K562 (cell line): ENCODE measurements around the gene TULP3. TPM values are rescaled to one million over a fixed set of nuclear protein-coding genes. Genes with fewer than 3 reads are reported as not detected.
A peak's percentile ranks its signal among the peaks of the same experiment; 100 is the strongest.

Experiments used
- ATAC-seq: fragments of 200-7000 bp; cut with Tn5 transposase; 3 replicates; pipeline ENCODE4 v1.9.1; 2020; ENCODE audit warnings: moderate library complexity
- BruUV-seq: library from RNA; stranded (reverse); fragments of 400-500 nt; replicated peaks from 2 replicates; lab custom pipeline; 2021; lab: Mats Ljungman, UMichigan
- CTCF ChIA-PET: fragments of 300-600 bp; formaldehyde crosslinking; extraction: SDS; loops from one replicate; lab custom pipeline; 2021; ENCODE audit warnings: low intra/inter-chr PET ratio; lab: Yijun Ruan, JAX
- POLR2A ChIA-PET: fragments of 300-600, 350-650 bp; sonication (Branson Sonifier 250); formaldehyde crosslinking; extraction: SDS; loops from one replicate; lab custom pipeline; 2021; ENCODE audit warnings: antibody characterized with exemption, inconsistent platforms; lab: Yijun Ruan, JAX
- DNase-seq, 4 experiments: peaks; one replicate each; pipeline versions ENCODE4 v3.0.0 to v3.0.0-alpha.2; 2011 to 2018; ENCODE audit warnings: low spot score in 3 of 4, mixed read lengths in 3 of 4; ENCODE audit errors: extremely low read depth in 1 of 4
- FAIRE-seq: peaks from 2 replicates; lab custom pipeline; 2011; peaks lifted over from hg19 to GRCh38; lab: Jason Lieb, UNC
- H2AFZ ChIP-seq: 2 replicates; pipeline ENCODE4 v1.6.0; 2011; ENCODE audit warnings: low read depth, low read length, control low read depth, inconsistent platforms
- H3K27ac ChIP-seq: fragments of 200-600 bp; 3 replicates; pipeline ENCODE4 v1.8.0; 2011; ENCODE audit warnings: low read depth, mild to moderate bottlenecking, control low read depth, inconsistent platforms, low read length, moderate library complexity, mixed read lengths; ENCODE audit errors: extremely low read depth
- H3K27me3 ChIP-seq, 2 experiments: fragments of 300-600 bp in 1 of 2; 2 replicates in 1 of 2; 3 replicates in 1 of 2; pipeline versions ENCODE4 v1.6.0 to v1.8.0; 2011; ENCODE audit warnings: inconsistent platforms in 2 of 2, low read length in 2 of 2, mild to moderate bottlenecking in 1 of 2, mixed read lengths in 1 of 2, moderate library complexity in 1 of 2; ENCODE audit not compliant: control insufficient read depth in 2 of 2, insufficient read depth in 2 of 2
- H3K36me3 ChIP-seq: fragments of 300-600 bp; 3 replicates; pipeline ENCODE4 v1.8.0; 2011; ENCODE audit warnings: mild to moderate bottlenecking, low read length, inconsistent platforms; ENCODE audit not compliant: control insufficient read depth, insufficient read depth
- H3K4me1 ChIP-seq, 2 experiments: fragments of 200-600 bp in 1 of 2; replicated peaks in 1 of 2; 2 replicates in 1 of 2; 3 replicates in 1 of 2; pipeline versions ENCODE4 v1.5.1 to v1.8.0; 2011; ENCODE audit warnings: inconsistent platforms in 2 of 2, low read length in 2 of 2, mild to moderate bottlenecking in 1 of 2, mixed read lengths in 1 of 2, moderate library complexity in 1 of 2; ENCODE audit not compliant: control insufficient read depth in 2 of 2, insufficient read depth in 2 of 2
- H3K4me2 ChIP-seq: 2 replicates; pipeline ENCODE4 v1.6.1; 2011; ENCODE audit warnings: low read length, control low read depth, inconsistent platforms, mixed read lengths; ENCODE audit not compliant: insufficient read depth
- H3K4me3 ChIP-seq: fragments of 200-600 bp; sonication (generic), shearing (Covaris generic); 2 replicates; pipeline ENCODE4 v1.5.1; 2016; ENCODE audit warnings: control low read depth, inconsistent platforms
- H3K79me2 ChIP-seq: fragments of 200-600 bp; 3 replicates; pipeline ENCODE4 v1.8.0; 2011; ENCODE audit warnings: low read length, inconsistent platforms; ENCODE audit not compliant: control insufficient read depth, insufficient read depth
- H3K9ac ChIP-seq, 2 experiments: 2 replicates each; pipeline versions ENCODE4 v1.6.0 to v1.6.1; 2011; ENCODE audit warnings: low read depth in 2 of 2, low read length in 2 of 2, control low read depth in 1 of 2, inconsistent platforms in 1 of 2, mild to moderate bottlenecking in 1 of 2, mixed read lengths in 1 of 2; ENCODE audit not compliant: insufficient read depth in 1 of 2
- H3K9me1 ChIP-seq: one replicate; pipeline ENCODE4 v1.6.0; 2011; ENCODE audit warnings: inconsistent platforms, mild to moderate bottlenecking, low read length, moderate library complexity; ENCODE audit not compliant: control insufficient read depth, insufficient read depth
- H3K9me3 ChIP-seq: replicated peaks from 2 replicates; pipeline ENCODE4 v1.5.1; 2011; ENCODE audit warnings: low read depth, low read length, inconsistent platforms; ENCODE audit not compliant: control insufficient read depth, insufficient read depth
- H4K20me1 ChIP-seq: replicated peaks from 2 replicates; pipeline ENCODE4 v1.6.1; 2011; ENCODE audit warnings: low read length, inconsistent platforms, mixed read lengths; ENCODE audit not compliant: control insufficient read depth, insufficient read depth
- CHD2 ChIP-seq: IDR thresholded peaks from 2 replicates; pipeline ENCODE4 v1.6.1; 2011; ENCODE audit warnings: low read depth, low read length
- FUS ChIP-seq: fragments of 200-400 bp; formaldehyde crosslinking; optimal IDR thresholded peaks from 2 replicates; pipeline ENCODE3; 2017; ENCODE audit warnings: low read depth, low read length
- GATAD2B ChIP-seq: fragments of 450-650 bp; IDR thresholded peaks from 2 replicates; pipeline ENCODE4 v1.6.1; 2017; ENCODE audit warnings: mild to moderate bottlenecking, borderline replicate concordance
- KAT7 ChIP-seq: sonication (generic); formaldehyde crosslinking; IDR thresholded peaks from 2 replicates; pipeline ENCODE4 v1.8.0; 2022; ENCODE audit warnings: missing genetic modification reagents, mild to moderate bottlenecking, borderline replicate concordance
- KAT8 ChIP-seq: fragments of 450-650 bp; IDR thresholded peaks from 2 replicates; pipeline ENCODE4 v1.6.1; 2016; ENCODE audit warnings: low read depth, mild to moderate bottlenecking
- NRF1 ChIP-seq, 2 experiments: fragments of 450-650 bp; IDR thresholded peaks in 1 of 2; conservative IDR thresholded peaks in 1 of 2; 2 replicates each; pipeline ENCODE4 v1.6.1; 2014; ENCODE audit warnings: mild to moderate bottlenecking in 2 of 2
- PHF8 ChIP-seq: fragments of 200-600 bp; sonication (generic); IDR thresholded peaks from 2 replicates; pipeline ENCODE4 v1.6.1; 2012; ENCODE audit warnings: mixed run types, mild to moderate bottlenecking, inconsistent platforms, low read length, moderate library complexity, borderline replicate concordance
- ZNF239 ChIP-seq: fragments of 250-450 bp; sonication (Bioruptor Pico); IDR thresholded peaks from 2 replicates; pipeline ENCODE4 v1.4.0; 2020; ENCODE audit warnings: mild to moderate bottlenecking
- WGBS: fragments of 100-300 bp; shearing (Covaris generic); methylation state at CpG from one replicate; pipeline ENCODE4 v1.1.6; 2016; ENCODE audit warnings: low coverage, mixed read lengths; ENCODE audit not compliant: insufficient coverage; ENCODE audit errors: missing lambda C conversion rate; 5-methylcytosine and 5-hydroxymethylcytosine counted together
- in situ Hi-C: fragments of 300-500 bp; cut with MboI; formaldehyde crosslinking; loops from 4 replicates; pipeline ENCODE4 v1.15.0; 2018; ENCODE audit warnings: inconsistent platforms, mixed read lengths
- intact Hi-C: fragments of 100-400 bp; cut with micrococcal nuclease; formaldehyde crosslinking; loops from 2 replicates; pipeline ENCODE4 v1.14.2; 2022
- polyA plus RNA-seq, 8 experiments: library from polyadenylated mRNA; depleted of rRNA in 4 of 8; stranded (reverse) in 5 of 8; unstranded in 3 of 8; fragments of >200 nt; fragmentation: Nextera tagmentation in 2 of 8; fragmentation: Illumina TruSeq in 1 of 8; extraction: Ambion mirVana in 2 of 8; extraction: Trizol in 1 of 8; gene quantifications; 2 replicates each; pipeline versions ENCODE4 v1.2.1 to v1.2.3, GENCODE V29; 2011 to 2014; ENCODE audit warnings: inconsistent platforms in 1 of 8, missing spikeins in 1 of 8
- total RNA-seq, 7 experiments: library from RNA; depleted of rRNA in 6 of 7; stranded (reverse); fragments of >200 nt in 6 of 7; fragmentation: Illumina TruSeq in 2 of 7; extraction: Trizol in 2 of 7; gene quantifications; 2 replicates each; pipeline versions ENCODE4 v1.2.1 to v1.2.3, GENCODE V29; 2011 to 2021; ENCODE audit warnings: low replicate concordance in 1 of 7
- TF ChIP-seq, protein P1 (sequence below): fragments of 450-650 bp; formaldehyde crosslinking; IDR thresholded peaks from 2 replicates; pipeline ENCODE4 v1.4.0; 2022; ENCODE audit warnings: mild to moderate bottlenecking, moderate library complexity
- TF ChIP-seq, protein P2 (sequence below): fragments of 450-650 bp; IDR thresholded peaks from 2 replicates; pipeline ENCODE4 v1.6.1; 2016; ENCODE audit warnings: mild to moderate bottlenecking, moderate library complexity

Gene TULP3
- total and polyA plus RNA-seq, 9 of the 15 experiments (the other 6 are each of a cell fraction or from before 2014, with no cell fraction given), result 3.6 to 13.3 (median 7.3) TPM

DNA sequence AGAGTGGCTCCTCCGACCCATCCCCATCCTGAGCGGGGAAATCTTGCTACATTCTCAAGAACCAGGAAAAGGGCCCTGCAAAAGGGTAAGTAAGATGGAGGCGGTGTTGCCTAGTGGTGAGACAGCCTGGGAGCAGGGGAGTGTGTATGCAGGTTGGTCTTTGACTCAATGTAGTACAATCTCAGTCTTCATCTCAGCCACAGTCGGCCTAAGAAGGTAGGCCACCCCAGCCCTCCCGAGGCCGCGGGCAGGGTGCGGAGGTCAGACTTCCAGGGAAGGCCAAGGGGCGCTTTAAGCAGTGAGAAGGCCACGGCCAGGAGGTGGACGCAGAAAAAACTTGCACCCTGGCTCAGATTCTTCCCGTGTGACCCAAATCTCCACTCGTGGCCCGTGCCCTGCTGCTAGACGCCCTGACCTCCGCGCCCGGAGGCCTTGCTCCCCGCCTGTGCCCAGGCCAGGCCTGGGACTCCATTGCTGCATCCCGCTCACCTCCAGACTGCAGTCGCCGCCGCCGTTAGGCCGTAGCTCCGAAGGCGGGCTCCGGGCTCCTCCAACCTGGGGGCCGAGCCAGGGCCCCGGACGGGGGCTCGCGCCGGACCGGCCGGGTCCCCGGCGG lies 14.2 kb upstream of the TULP3 start:
- peak; percentile 36 to 47 (median 40) for DNase-seq
- ChIA-PET CTCF (no interaction called here), POLR2A (interaction anchor here (0.6 to 0.9 kb wide), 5 partner anchors 12 to 22 kb away, joined by 3 to 6 read pairs (median 3); partner anchors contain the start of gene TULP3)
- H3K4me1 ChIP-seq, result peaks cover 7 to 12% of the 10 kb centered on the region in 2 experiments; a peak in 4 of 5 replicates
- no peaks in the 10 kb centered on the region for H3K27me3 ChIP-seq
- WGBS, result under 1% methylated on average over 32 of the region's 38 CpGs
- in situ Hi-C loops, result loop anchor here (10.0 kb wide), 1 partner anchor 158 kb away; no protein-coding TSS in a partner anchor
- intact Hi-C loops, result no loop called here
- peaks cover 27% of the 10 kb centered on the region; the same call in 2 of the 3 replicates for H3K36me3 ChIP-seq
- FAIRE-seq, result peak; percentile 19
- H3K9me3 ChIP-seq, result no peaks in the 10 kb centered on the region
- peak overlapping the region; percentile 85 for H3K27ac ChIP-seq
- H3K4me3 ChIP-seq, result peak overlapping the region; percentile 92
- peak; percentile 80 for ATAC-seq
- peak overlapping the region; percentile 86 for H3K4me2 ChIP-seq
- peak overlapping the region; percentile 83 to 99 for H3K9ac ChIP-seq
- no peaks in the 10 kb centered on the region for H4K20me1 ChIP-seq
- H3K9me1 ChIP-seq, result no peaks in the 10 kb centered on the region
- peaks cover 57% of the 10 kb centered on the region for H3K79me2 ChIP-seq
- H2AFZ ChIP-seq, result peak overlapping the region; percentile 82
- BruUV-seq, result no TSS peak
- TF ChIP-seq FUS (no peak), PHF8 (peak; percentile 58; the same call in 1 of the 2 replicates), KAT7 (0 out of 2 replicates have a peak, but pooled peaks have one; percentile 16), GATAD2B (no peak), CHD2 (no peak), NRF1 (conservative IDR thresholded peaks at IDR 0.05 in 1 of 2, IDR thresholded peaks at IDR 0.05 in 1 of 2) (no peak), KAT8 (no peak), ZNF239 (no peak)
- TF ChIP-seq, protein P1, sequence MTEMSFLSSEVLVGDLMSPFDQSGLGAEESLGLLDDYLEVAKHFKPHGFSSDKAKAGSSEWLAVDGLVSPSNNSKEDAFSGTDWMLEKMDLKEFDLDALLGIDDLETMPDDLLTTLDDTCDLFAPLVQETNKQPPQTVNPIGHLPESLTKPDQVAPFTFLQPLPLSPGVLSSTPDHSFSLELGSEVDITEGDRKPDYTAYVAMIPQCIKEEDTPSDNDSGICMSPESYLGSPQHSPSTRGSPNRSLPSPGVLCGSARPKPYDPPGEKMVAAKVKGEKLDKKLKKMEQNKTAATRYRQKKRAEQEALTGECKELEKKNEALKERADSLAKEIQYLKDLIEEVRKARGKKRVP (CRISPR knock-in tag), result no peak
- TF ChIP-seq, protein P2, sequence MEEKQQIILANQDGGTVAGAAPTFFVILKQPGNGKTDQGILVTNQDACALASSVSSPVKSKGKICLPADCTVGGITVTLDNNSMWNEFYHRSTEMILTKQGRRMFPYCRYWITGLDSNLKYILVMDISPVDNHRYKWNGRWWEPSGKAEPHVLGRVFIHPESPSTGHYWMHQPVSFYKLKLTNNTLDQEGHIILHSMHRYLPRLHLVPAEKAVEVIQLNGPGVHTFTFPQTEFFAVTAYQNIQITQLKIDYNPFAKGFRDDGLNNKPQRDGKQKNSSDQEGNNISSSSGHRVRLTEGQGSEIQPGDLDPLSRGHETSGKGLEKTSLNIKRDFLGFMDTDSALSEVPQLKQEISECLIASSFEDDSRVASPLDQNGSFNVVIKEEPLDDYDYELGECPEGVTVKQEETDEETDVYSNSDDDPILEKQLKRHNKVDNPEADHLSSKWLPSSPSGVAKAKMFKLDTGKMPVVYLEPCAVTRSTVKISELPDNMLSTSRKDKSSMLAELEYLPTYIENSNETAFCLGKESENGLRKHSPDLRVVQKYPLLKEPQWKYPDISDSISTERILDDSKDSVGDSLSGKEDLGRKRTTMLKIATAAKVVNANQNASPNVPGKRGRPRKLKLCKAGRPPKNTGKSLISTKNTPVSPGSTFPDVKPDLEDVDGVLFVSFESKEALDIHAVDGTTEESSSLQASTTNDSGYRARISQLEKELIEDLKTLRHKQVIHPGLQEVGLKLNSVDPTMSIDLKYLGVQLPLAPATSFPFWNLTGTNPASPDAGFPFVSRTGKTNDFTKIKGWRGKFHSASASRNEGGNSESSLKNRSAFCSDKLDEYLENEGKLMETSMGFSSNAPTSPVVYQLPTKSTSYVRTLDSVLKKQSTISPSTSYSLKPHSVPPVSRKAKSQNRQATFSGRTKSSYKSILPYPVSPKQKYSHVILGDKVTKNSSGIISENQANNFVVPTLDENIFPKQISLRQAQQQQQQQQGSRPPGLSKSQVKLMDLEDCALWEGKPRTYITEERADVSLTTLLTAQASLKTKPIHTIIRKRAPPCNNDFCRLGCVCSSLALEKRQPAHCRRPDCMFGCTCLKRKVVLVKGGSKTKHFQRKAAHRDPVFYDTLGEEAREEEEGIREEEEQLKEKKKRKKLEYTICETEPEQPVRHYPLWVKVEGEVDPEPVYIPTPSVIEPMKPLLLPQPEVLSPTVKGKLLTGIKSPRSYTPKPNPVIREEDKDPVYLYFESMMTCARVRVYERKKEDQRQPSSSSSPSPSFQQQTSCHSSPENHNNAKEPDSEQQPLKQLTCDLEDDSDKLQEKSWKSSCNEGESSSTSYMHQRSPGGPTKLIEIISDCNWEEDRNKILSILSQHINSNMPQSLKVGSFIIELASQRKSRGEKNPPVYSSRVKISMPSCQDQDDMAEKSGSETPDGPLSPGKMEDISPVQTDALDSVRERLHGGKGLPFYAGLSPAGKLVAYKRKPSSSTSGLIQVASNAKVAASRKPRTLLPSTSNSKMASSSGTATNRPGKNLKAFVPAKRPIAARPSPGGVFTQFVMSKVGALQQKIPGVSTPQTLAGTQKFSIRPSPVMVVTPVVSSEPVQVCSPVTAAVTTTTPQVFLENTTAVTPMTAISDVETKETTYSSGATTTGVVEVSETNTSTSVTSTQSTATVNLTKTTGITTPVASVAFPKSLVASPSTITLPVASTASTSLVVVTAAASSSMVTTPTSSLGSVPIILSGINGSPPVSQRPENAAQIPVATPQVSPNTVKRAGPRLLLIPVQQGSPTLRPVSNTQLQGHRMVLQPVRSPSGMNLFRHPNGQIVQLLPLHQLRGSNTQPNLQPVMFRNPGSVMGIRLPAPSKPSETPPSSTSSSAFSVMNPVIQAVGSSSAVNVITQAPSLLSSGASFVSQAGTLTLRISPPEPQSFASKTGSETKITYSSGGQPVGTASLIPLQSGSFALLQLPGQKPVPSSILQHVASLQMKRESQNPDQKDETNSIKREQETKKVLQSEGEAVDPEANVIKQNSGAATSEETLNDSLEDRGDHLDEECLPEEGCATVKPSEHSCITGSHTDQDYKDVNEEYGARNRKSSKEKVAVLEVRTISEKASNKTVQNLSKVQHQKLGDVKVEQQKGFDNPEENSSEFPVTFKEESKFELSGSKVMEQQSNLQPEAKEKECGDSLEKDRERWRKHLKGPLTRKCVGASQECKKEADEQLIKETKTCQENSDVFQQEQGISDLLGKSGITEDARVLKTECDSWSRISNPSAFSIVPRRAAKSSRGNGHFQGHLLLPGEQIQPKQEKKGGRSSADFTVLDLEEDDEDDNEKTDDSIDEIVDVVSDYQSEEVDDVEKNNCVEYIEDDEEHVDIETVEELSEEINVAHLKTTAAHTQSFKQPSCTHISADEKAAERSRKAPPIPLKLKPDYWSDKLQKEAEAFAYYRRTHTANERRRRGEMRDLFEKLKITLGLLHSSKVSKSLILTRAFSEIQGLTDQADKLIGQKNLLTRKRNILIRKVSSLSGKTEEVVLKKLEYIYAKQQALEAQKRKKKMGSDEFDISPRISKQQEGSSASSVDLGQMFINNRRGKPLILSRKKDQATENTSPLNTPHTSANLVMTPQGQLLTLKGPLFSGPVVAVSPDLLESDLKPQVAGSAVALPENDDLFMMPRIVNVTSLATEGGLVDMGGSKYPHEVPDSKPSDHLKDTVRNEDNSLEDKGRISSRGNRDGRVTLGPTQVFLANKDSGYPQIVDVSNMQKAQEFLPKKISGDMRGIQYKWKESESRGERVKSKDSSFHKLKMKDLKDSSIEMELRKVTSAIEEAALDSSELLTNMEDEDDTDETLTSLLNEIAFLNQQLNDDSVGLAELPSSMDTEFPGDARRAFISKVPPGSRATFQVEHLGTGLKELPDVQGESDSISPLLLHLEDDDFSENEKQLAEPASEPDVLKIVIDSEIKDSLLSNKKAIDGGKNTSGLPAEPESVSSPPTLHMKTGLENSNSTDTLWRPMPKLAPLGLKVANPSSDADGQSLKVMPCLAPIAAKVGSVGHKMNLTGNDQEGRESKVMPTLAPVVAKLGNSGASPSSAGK, result no peak
